Activated CD8-positive, alpha-beta T cell treated with anti-CD3 and anti-CD28 coated beads for 36 hours (primary cell): ENCODE results near the gene CFAP119. TPM values are rescaled to one million over a fixed set of nuclear protein-coding genes. Genes with fewer than 3 reads are reported as not detected.

Experiments
- ATAC-seq: fragments of 200-7000 bp; cut with Tn5 transposase; one replicate; pipeline ENCODE4 v1.10.0; 2021; ENCODE audit warnings: mild to moderate bottlenecking, moderate library complexity
- CTCF ChIA-PET: fragments of 350-600 bp; sonication (Branson Sonifier 250); formaldehyde crosslinking; loops from one replicate; lab custom pipeline; 2021; ENCODE audit warnings: antibody characterized with exemption; lab: Charles Lee
- POLR2A ChIA-PET: fragments of 350-600 bp; sonication (Branson Sonifier 250); formaldehyde crosslinking; loops from one replicate; lab custom pipeline; 2021; ENCODE audit warnings: antibody characterized with exemption; lab: Charles Lee
- DNase-seq: peaks from one replicate; pipeline ENCODE4 v3.0.0-alpha.2; 2020
- H3K27ac Mint-ChIP-seq: one replicate; pipeline ENCODE4 v1.8.0; 2021; ENCODE audit warnings: mild to moderate bottlenecking, mixed read lengths
- H3K27me3 Mint-ChIP-seq: one replicate; pipeline ENCODE4 v1.8.0; 2021; ENCODE audit warnings: mixed read lengths
- H3K36me3 Mint-ChIP-seq: one replicate; pipeline ENCODE4 v1.8.0; 2021; ENCODE audit warnings: low read depth, mixed read lengths
- H3K4me1 Mint-ChIP-seq: one replicate; pipeline ENCODE4 v1.8.0; 2021; ENCODE audit warnings: low read depth, mixed read lengths
- H3K4me3 Mint-ChIP-seq: one replicate; pipeline ENCODE4 v1.8.0; 2021; ENCODE audit warnings: mild to moderate bottlenecking, moderate library complexity, mixed read lengths
- H3K9me3 Mint-ChIP-seq: one replicate; pipeline ENCODE4 v1.8.0; 2021; ENCODE audit warnings: mixed read lengths
- CTCF ChIP-seq: fragments of 200-600 bp; IDR thresholded peaks from one replicate; pipeline ENCODE4 v1.8.0; 2022; ENCODE audit warnings: antibody characterized with exemption, mild to moderate bottlenecking
- intact Hi-C: fragments of 100-400 bp; cut with micrococcal nuclease; formaldehyde crosslinking; loops from one replicate; pipeline ENCODE4 v1.10.0; 2022
- total RNA-seq, 2 experiments: library from RNA; stranded (reverse); gene quantifications; one replicate each; pipeline ENCODE4 v1.2.3, GENCODE V29; 2021

CFAP119 gene
- total RNA-seq, 2 experiments from 2014 or later = 3.8 to 3.9 TPM

GRCh38 chr16:30778549-30779244, 16.8 kb upstream of the CFAP119 start:
- POLR2A ChIA-PET = interaction anchor here (0.7 to 2.1 kb wide), 5 partner anchors 11 to 471 kb away, joined by 3 to 7 read pairs (median 4); no protein-coding TSS in a partner anchor
- DNase-seq = no peak

DNA sequence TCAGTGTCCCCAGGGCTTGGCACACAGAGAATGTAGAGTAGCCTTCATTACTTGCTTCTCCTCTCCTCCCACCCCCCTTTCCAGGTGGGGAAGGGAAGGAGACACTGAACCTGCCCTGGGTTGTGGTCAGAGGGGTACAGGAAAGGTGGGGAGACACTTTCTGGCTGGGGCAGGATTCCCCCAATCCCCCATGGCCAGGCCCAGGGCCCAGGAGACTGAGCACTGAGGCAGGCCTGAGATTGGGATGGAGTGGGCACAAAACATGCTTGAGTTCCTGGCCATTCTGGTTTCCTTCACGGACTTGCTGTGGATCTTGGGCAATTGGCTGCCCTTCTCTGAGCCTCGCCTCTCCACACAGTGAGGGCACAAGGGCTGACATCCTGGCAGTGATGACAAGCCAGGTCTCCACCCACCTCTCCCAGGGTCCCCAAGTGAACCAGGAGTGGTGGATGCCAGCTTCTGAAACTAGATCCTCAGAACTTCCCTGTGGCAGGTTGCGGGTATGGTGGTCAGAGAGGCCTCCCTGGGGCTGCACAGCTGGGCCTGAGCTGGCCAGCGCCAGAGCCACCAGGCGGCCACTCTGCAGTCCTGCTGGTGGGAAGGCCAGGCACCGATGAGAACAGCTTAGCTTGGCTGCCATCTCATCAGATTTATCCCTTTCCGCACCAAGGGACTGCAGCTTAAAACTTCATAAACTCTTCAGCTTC, 15.9 kb upstream of the CFAP119 start:
- Mint-ChIP-seq H3K27ac (no peak overlapping the region), H3K9me3 (no peaks in the 10 kb centered on the region), H3K27me3 (no peaks in the 10 kb centered on the region), H3K36me3 (peaks cover 27% of the 10 kb centered on the region), H3K4me3 (peak overlapping the region; percentile 80), H3K4me1 (peaks cover 20% of the 10 kb centered on the region)
- intact Hi-C loops = no loop called here
- DNase-seq = no peak
- no peak for TF ChIP-seq CTCF
- ChIA-PET POLR2A (interaction anchor here (0.6 to 2.1 kb wide), 10 partner anchors 7 to 124 kb away, joined by 3 to 7 read pairs (median 4); partner anchors contain the start of gene ZNF629), CTCF (interaction anchor here (1.0 to 2.8 kb wide), 6 partner anchors 9 to 164 kb away, joined by 3 to 8 read pairs (median 6); no protein-coding TSS in a partner anchor)
- ATAC-seq = no peak

More at GRCh38 chr16:30778549-30779244, 16.8 kb upstream of the CFAP119 start:
- Mint-ChIP-seq H3K27me3 (no peaks in the 10 kb centered on the region), H3K9me3 (no peaks in the 10 kb centered on the region), H3K27ac (no peak overlapping the region), H3K4me1 (peaks cover 19% of the 10 kb centered on the region), H3K4me3 (no peak overlapping the region), H3K36me3 (peaks cover 24% of the 10 kb centered on the region)
- ATAC-seq = no peak
- intact Hi-C loops = no loop called here
- CTCF ChIA-PET = interaction anchor here (2.2 to 2.8 kb wide), 3 partner anchors 35 to 164 kb away, joined by 7 to 8 read pairs (median 8); no protein-coding TSS in a partner anchor
- TF ChIP-seq CTCF = no peak

- POLR2A ChIA-PET = interaction anchor here (0.5 to 3.2 kb wide), 13 partner anchors 9 to 842 kb away, joined by 3 to 23 read pairs (median 4); partner anchors contain the start of genes CFAP119, PHKG2, RNF40 and ZNF629
- Mint-ChIP-seq H3K36me3 (peaks cover 31% of the 10 kb centered on the region), H3K9me3 (no peaks in the 10 kb centered on the region), H3K4me1 (peaks cover 22% of the 10 kb centered on the region), H3K4me3 (peak overlapping the region; percentile 80), H3K27me3 (no peaks in the 10 kb centered on the region), H3K27ac (peak overlapping the region; percentile 93)
- CTCF ChIA-PET = interaction anchor here (0.6 to 1.4 kb wide), 3 partner anchors 39 to 960 kb away, joined by 3 to 5 read pairs (median 3); partner anchors contain the start of gene PAGR1
- DNase-seq (peak; percentile 80), ATAC-seq (peak; percentile 84)
- TF ChIP-seq CTCF = no peak
- intact Hi-C loops = no loop called here
Measured at GRCh38 chr16:30775392-30776188, 13.7 kb upstream of the CFAP119 start.

DNA sequence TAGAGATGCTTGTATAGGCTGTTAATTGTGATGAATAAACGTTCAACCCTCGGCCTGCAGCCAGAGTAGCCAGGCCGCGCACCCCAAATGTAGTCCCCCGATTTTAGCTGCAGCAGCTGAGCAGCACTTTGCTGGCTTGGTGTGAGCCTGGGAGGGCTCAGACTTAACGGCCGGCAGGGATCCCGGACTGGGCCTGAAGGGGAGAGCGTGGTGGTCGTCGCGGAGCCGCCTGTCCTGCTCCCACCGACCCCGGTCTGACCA, 13.2 kb upstream of the CFAP119 start:
- intact Hi-C loops = no loop called here
- ATAC-seq (no peak), DNase-seq (no peak)
- H3K9me3 Mint-ChIP-seq = no peaks in the 10 kb centered on the region
- ChIA-PET POLR2A (interaction anchor here (0.5 to 3.2 kb wide), 14 partner anchors 9 to 842 kb away, joined by 3 to 23 read pairs (median 4); partner anchors contain the start of genes CFAP119, PHKG2, RNF40 and ZNF629), CTCF (interaction anchor here (0.6 to 1.4 kb wide), 3 partner anchors 40 to 959 kb away, joined by 3 to 5 read pairs (median 3); partner anchors contain the start of gene PAGR1)
- TF ChIP-seq CTCF = no peak
- H3K27me3 Mint-ChIP-seq = no peaks in the 10 kb centered on the region
- peaks cover 22% of the 10 kb centered on the region for H3K4me1 Mint-ChIP-seq
- peak overlapping the region; percentile 93 for H3K27ac Mint-ChIP-seq
- peak overlapping the region; percentile 80 for H3K4me3 Mint-ChIP-seq
- peaks cover 33% of the 10 kb centered on the region for H3K36me3 Mint-ChIP-seq
